HG03108 (cell line): ENCODE data around the gene RHOBTB3.

Experiments
- ATAC-seq: cut with Tn5 transposase; IDR thresholded peaks from one replicate; pipeline ENCODE4 v1.9.1; 2021; ENCODE audit warnings: moderate library complexity; ENCODE audit not compliant: unreplicated experiment

The RHOBTB3 gene

GRCh38 chr5:95838556-95838955 lies 107.4 kb downstream of the RHOBTB3 start:
- no peak for ATAC-seq

- no peak for ATAC-seq
Observed at GRCh38 chr5:95839658-95840057, 108.5 kb downstream of the RHOBTB3 start.

DNA sequence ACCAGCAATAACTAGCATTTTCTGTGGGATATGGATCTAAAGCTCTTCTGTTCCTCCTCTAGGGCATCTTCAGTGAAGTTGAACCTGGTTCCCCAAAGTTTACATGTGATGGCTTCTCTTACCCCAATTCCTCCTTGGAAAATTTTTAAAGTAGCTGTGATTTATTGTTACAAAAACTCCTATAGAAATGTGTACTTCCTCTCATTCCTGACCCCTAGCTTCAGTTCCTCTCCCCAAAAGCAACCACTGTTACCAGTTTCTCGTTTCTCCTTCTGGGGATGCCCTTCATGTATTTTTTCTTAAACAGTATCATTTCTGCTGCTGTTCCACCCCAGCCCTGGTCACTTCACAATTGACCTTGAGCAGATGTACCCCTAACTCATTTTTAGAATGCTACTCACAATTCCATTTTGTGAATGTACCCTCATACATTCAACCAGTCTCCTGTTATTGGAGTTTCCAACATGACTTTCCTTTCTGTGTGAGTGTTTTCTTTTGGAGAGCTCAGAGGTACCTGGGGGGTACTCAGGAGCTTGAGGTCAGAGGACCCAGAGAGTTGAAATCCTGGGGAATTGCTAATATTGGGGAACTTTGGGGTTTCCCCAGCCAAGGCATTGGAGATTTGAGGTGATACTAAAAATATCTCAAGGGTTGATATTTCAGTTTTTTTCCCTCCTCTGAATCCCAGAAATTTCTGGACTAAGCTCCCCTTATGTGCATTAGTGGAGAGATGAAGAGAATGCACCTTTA lies 110.0 kb downstream of the RHOBTB3 start:
- ATAC-seq, result no peak

- no peak for ATAC-seq
Observed at GRCh38 chr5:95841914-95842812, 111.0 kb downstream of the RHOBTB3 start.

DNA sequence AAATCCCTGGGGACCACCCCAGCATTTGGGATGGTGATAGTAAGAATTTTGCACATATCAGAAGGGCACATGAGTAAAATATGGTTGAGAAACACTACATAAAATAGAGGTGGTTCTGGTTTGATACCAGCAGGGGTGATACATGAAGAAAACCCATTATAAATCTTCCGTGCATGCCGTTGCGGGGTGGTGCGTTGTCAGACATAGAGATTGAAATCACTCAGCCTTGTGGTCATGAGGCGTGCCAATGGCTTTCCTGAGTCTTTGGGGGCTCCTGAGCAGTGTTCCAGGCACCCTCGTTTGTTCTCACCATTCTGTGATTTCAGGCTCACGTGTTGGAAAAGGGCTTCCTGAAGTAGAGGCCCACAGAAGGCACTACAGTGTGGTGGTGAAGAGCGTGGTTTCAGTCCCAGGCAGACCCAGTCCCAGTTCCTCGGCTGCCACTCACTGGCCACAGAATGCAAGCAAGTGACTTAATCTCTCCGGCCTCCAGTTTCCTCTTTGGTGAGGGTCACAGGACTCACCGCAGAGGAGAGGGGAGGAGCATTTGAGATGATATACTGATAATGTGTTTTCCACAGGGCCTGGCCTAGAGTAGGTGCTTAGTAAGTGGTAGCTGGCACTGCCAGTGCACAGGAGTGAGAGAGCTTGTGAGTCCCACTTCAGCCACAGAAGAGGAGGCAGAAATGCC lies 111.9 kb downstream of the RHOBTB3 start:
- ATAC-seq, result peak; percentile 91

DNA sequence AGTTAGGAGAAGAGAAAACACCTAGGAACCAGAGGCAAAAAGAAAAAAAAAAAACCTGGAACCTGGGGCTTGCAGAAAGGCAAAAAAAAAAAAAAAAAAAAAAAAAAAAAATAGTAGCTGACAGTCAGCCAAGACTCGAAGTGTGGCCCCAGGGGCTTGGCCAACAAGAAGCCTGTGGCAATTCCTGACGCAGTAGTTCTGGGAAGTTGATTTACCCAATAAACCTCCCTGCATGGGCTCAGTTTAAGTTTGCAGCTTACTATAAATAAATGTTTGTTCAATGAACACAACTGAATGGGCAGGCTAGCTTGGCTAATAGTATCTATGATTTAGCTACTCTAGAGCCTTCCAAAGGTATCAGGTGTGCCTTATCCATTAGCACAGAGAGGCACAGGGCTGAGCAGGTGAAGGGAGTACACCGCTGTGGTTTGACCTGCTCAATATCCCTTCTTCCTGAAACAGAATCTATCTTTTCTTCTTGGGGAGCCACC lies 112.6 kb downstream of the RHOBTB3 start:
- no peak for ATAC-seq

DNA sequence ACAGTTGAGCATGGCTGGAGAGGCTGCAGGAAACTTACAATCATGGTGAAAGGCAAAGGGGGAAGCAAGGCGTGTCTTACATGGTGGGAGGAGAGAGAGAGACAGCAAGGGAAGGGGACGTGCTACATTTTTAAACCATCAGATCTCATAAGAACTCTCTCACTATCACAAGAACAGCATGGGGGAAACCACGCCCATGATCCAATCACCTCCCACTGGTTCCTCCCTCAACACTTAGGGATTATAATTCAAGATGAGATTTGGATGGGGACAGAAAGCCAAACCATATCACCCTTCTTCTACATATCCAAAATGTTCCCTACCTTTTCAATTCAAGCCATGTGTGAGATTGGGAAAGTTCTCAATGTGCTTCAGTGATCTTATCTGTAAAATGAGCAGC lies 114.3 kb downstream of the RHOBTB3 start:
- ATAC-seq, result no peak
